ENCODE results near the gene SBNO2.

The SBNO2 gene

GRCh38 chr19:1113986-1114483 is 60.0 kb downstream of the SBNO2 start:
- no peak overlapping the region for H3K4me3 ChIP-seq (ENCODE audit: low read length)
- H3K27me3 ChIP-seq (ENCODE audit: control insufficient read depth, insufficient read depth, low read length), result no peaks in the 10 kb centered on the region
- no peak overlapping the region for H3K9ac ChIP-seq (ENCODE audit: low read length)
- peaks cover 5% of the 10 kb centered on the region for H3K4me1 ChIP-seq (ENCODE audit: control insufficient read depth, low read depth, low read length)
- no peak overlapping the region for H3K27ac ChIP-seq (ENCODE audit: low read length)
- no peaks in the 10 kb centered on the region for H3K9me3 ChIP-seq (ENCODE audit: control insufficient read depth, low read depth, low read length)
- H3K36me3 ChIP-seq (ENCODE audit: control insufficient read depth, low read depth, low read length), result peaks cover 1% of the 10 kb centered on the region

- H3K4me1 ChIP-seq (ENCODE audit: control insufficient read depth, low read depth, low read length), result peaks cover 5% of the 10 kb centered on the region
- no peaks in the 10 kb centered on the region for H3K27me3 ChIP-seq (ENCODE audit: control insufficient read depth, insufficient read depth, low read length)
- no peak overlapping the region for H3K9ac ChIP-seq (ENCODE audit: low read length)
- no peaks in the 10 kb centered on the region for H3K9me3 ChIP-seq (ENCODE audit: control insufficient read depth, low read depth, low read length)
- H3K4me3 ChIP-seq (ENCODE audit: low read length), result no peak overlapping the region
- H3K36me3 ChIP-seq (ENCODE audit: control insufficient read depth, low read depth, low read length), result peaks cover 2% of the 10 kb centered on the region
- no peak overlapping the region for H3K27ac ChIP-seq (ENCODE audit: low read length)
Observed at GRCh38 chr19:1113030-1113985, 60.8 kb downstream of the SBNO2 start.

- no peak overlapping the region for H3K4me3 ChIP-seq (ENCODE audit: low read length)
- no peak overlapping the region for H3K27ac ChIP-seq (ENCODE audit: low read length)
- H3K36me3 ChIP-seq (ENCODE audit: control insufficient read depth, low read depth, low read length), result peaks cover 3% of the 10 kb centered on the region
- no peaks in the 10 kb centered on the region for H3K9me3 ChIP-seq (ENCODE audit: control insufficient read depth, low read depth, low read length)
- H3K4me1 ChIP-seq (ENCODE audit: control insufficient read depth, low read depth, low read length), result peaks cover 5% of the 10 kb centered on the region
- no peaks in the 10 kb centered on the region for H3K27me3 ChIP-seq (ENCODE audit: control insufficient read depth, insufficient read depth, low read length)
- no peak overlapping the region for H3K9ac ChIP-seq (ENCODE audit: low read length)
Observed at GRCh38 chr19:1112268-1113029, 61.6 kb downstream of the SBNO2 start.

- H3K36me3 ChIP-seq (ENCODE audit: control insufficient read depth, low read depth, low read length), result peaks cover 7% of the 10 kb centered on the region
- no peaks in the 10 kb centered on the region for H3K27me3 ChIP-seq (ENCODE audit: control insufficient read depth, insufficient read depth, low read length)
- H3K9ac ChIP-seq (ENCODE audit: low read length), result no peak overlapping the region
- no peak overlapping the region for H3K27ac ChIP-seq (ENCODE audit: low read length)
- no peak overlapping the region for H3K4me3 ChIP-seq (ENCODE audit: low read length)
- peaks cover 5% of the 10 kb centered on the region for H3K4me1 ChIP-seq (ENCODE audit: control insufficient read depth, low read depth, low read length)
- no peaks in the 10 kb centered on the region for H3K9me3 ChIP-seq (ENCODE audit: control insufficient read depth, low read depth, low read length)
Observed at GRCh38 chr19:1111641-1112267, 62.3 kb downstream of the SBNO2 start.

- Histone ChIP-seq H3K27ac (ENCODE audit: low read length) (no peak overlapping the region), H3K4me3 (ENCODE audit: low read length) (no peak overlapping the region), H3K9ac (ENCODE audit: low read length) (no peak overlapping the region), H3K36me3 (ENCODE audit: control insufficient read depth, low read depth, low read length) (peaks cover 14% of the 10 kb centered on the region), H3K9me3 (ENCODE audit: control insufficient read depth, low read depth, low read length) (no peaks in the 10 kb centered on the region), H3K27me3 (ENCODE audit: control insufficient read depth, insufficient read depth, low read length) (no peaks in the 10 kb centered on the region), H3K4me1 (ENCODE audit: control insufficient read depth, low read depth, low read length) (peaks cover 5% of the 10 kb centered on the region)
Observed at GRCh38 chr19:1110809-1111640, 63.0 kb downstream of the SBNO2 start.

- no peak overlapping the region for H3K9ac ChIP-seq (ENCODE audit: low read length)
- H3K9me3 ChIP-seq (ENCODE audit: control insufficient read depth, low read depth, low read length), result no peaks in the 10 kb centered on the region
- H3K27ac ChIP-seq (ENCODE audit: low read length), result no peak overlapping the region
- no peak overlapping the region for H3K4me3 ChIP-seq (ENCODE audit: low read length)
- H3K36me3 ChIP-seq (ENCODE audit: control insufficient read depth, low read depth, low read length), result peaks cover 16% of the 10 kb centered on the region
- H3K27me3 ChIP-seq (ENCODE audit: control insufficient read depth, insufficient read depth, low read length), result no peaks in the 10 kb centered on the region
- H3K4me1 ChIP-seq (ENCODE audit: control insufficient read depth, low read depth, low read length), result peaks cover 5% of the 10 kb centered on the region
Observed at GRCh38 chr19:1109697-1110671, 64.1 kb downstream of the SBNO2 start.

- no peaks in the 10 kb centered on the region for H3K27me3 ChIP-seq (ENCODE audit: control insufficient read depth, insufficient read depth, low read length)
- H3K4me3 ChIP-seq (ENCODE audit: low read length), result no peak overlapping the region
- no peaks in the 10 kb centered on the region for H3K9me3 ChIP-seq (ENCODE audit: control insufficient read depth, low read depth, low read length)
- peaks cover 16% of the 10 kb centered on the region for H3K36me3 ChIP-seq (ENCODE audit: control insufficient read depth, low read depth, low read length)
- no peak overlapping the region for H3K9ac ChIP-seq (ENCODE audit: low read length)
- H3K4me1 ChIP-seq (ENCODE audit: control insufficient read depth, low read depth, low read length), result peaks cover 5% of the 10 kb centered on the region
- no peak overlapping the region for H3K27ac ChIP-seq (ENCODE audit: low read length)
Observed at GRCh38 chr19:1109032-1109551, 65.0 kb downstream of the SBNO2 start.

GRCh38 chr19:1108291-1109031 is 65.6 kb downstream of the SBNO2 start:
- H3K9ac ChIP-seq (ENCODE audit: low read length), result no peak overlapping the region
- no peaks in the 10 kb centered on the region for H3K9me3 ChIP-seq (ENCODE audit: control insufficient read depth, low read depth, low read length)
- peaks cover 16% of the 10 kb centered on the region for H3K36me3 ChIP-seq (ENCODE audit: control insufficient read depth, low read depth, low read length)
- H3K4me1 ChIP-seq (ENCODE audit: control insufficient read depth, low read depth, low read length), result peaks cover 5% of the 10 kb centered on the region
- no peak overlapping the region for H3K27ac ChIP-seq (ENCODE audit: low read length)
- no peaks in the 10 kb centered on the region for H3K27me3 ChIP-seq (ENCODE audit: control insufficient read depth, insufficient read depth, low read length)
- no peak overlapping the region for H3K4me3 ChIP-seq (ENCODE audit: low read length)

- Histone ChIP-seq H3K27me3 (ENCODE audit: control insufficient read depth, insufficient read depth, low read length) (no peaks in the 10 kb centered on the region), H3K9me3 (ENCODE audit: control insufficient read depth, low read depth, low read length) (no peaks in the 10 kb centered on the region), H3K4me1 (ENCODE audit: control insufficient read depth, low read depth, low read length) (peaks cover 7% of the 10 kb centered on the region), H3K9ac (ENCODE audit: low read length) (no peak overlapping the region), H3K36me3 (ENCODE audit: control insufficient read depth, low read depth, low read length) (peaks cover 16% of the 10 kb centered on the region), H3K27ac (ENCODE audit: low read length) (no peak overlapping the region), H3K4me3 (ENCODE audit: low read length) (no peak overlapping the region)
Observed at GRCh38 chr19:1107661-1108261, 66.3 kb downstream of the SBNO2 start.
